Fibroblast of villous mesenchyme (primary cell): ENCODE data around the gene SHISA9. TPM values are rescaled to one million over a fixed set of nuclear protein-coding genes. Genes with fewer than 3 reads are reported as not detected.

Source experiments
- DNase-seq: peaks from one replicate; pipeline ENCODE4 v3.0.0-alpha.2; 2010; ENCODE audit warnings: low read depth
- H3K4me3 ChIP-seq: 2 replicates; pipeline ENCODE4 v1.5.1; 2011; ENCODE audit warnings: low read depth, mild to moderate bottlenecking, low read length
- CTCF ChIP-seq: IDR thresholded peaks from 2 replicates; pipeline ENCODE4 v1.5.1; 2012; ENCODE audit warnings: low read depth, mild to moderate bottlenecking, low read length; ENCODE audit not compliant: insufficient read depth
- total RNA-seq: library from RNA; depleted of rRNA; stranded (reverse); fragments of >200 nt; gene quantifications from 2 replicates; pipeline ENCODE4 v1.2.3, GENCODE V29; 2012

SHISA9 gene
- total RNA-seq, 1 donor = not detected

GRCh38 chr16:13234999-13235398, 333.6 kb downstream of the SHISA9 start:
- no peak for DNase-seq
- H3K4me3 ChIP-seq = no peak overlapping the region
- no peak for TF ChIP-seq CTCF

- TF ChIP-seq CTCF = no peak
- no peak for DNase-seq
- H3K4me3 ChIP-seq = no peak overlapping the region
Observed at GRCh38 chr16:13236308-13236707, 334.9 kb downstream of the SHISA9 start.

- no peak for DNase-seq
- H3K4me3 ChIP-seq = no peak overlapping the region
- no peak for TF ChIP-seq CTCF
Observed at GRCh38 chr16:13238182-13238581, 336.8 kb downstream of the SHISA9 start.

- no peak for TF ChIP-seq CTCF
- no peak overlapping the region for H3K4me3 ChIP-seq
- no peak for DNase-seq
Observed at GRCh38 chr16:13242201-13242600, 340.8 kb downstream of the SHISA9 start.

- H3K4me3 ChIP-seq = no peak overlapping the region
- DNase-seq = no peak
- no peak for TF ChIP-seq CTCF
Observed at GRCh38 chr16:13244770-13245169, 343.4 kb downstream of the SHISA9 start.

- no peak for TF ChIP-seq CTCF
- DNase-seq = no peak
- no peak overlapping the region for H3K4me3 ChIP-seq
Observed at GRCh38 chr16:13245713-13246377, 344.4 kb downstream of the SHISA9 start.
